ENCODE measurements around the gene ESPL1. TPM values are rescaled to one million over a fixed set of nuclear protein-coding genes. Genes with fewer than 3 reads are reported as not detected.
A peak's percentile ranks its signal among the peaks of the same experiment; 100 is the strongest.

The ESPL1 gene
- total RNA-seq, 1 donor = 6.5 TPM

DNA sequence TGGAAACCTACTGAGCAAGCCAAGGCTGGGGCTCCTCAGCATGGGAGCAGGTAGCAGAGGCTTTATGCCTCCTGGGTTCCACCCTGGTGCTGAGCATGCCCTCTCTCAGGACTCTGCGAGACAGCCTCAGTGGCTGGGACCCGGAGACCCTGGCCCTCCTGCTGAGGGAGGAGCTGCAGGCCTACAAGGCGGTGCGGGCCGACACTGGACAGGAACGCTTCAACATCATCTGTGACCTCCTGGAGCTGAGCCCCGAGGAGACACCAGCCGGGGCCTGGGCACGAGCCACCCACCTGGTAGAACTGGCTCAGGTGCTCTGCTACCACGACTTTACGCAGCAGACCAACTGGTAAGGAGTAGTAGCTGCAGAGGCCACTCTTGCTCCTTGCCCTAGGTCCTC is 8.4 kb downstream of the ESPL1 start:
- DNase-seq (ENCODE audit: low read depth) = no peak
- no peak overlapping the region for H3K4me3 ChIP-seq (ENCODE audit: low read depth, low read length)
- TF ChIP-seq, protein P1, sequence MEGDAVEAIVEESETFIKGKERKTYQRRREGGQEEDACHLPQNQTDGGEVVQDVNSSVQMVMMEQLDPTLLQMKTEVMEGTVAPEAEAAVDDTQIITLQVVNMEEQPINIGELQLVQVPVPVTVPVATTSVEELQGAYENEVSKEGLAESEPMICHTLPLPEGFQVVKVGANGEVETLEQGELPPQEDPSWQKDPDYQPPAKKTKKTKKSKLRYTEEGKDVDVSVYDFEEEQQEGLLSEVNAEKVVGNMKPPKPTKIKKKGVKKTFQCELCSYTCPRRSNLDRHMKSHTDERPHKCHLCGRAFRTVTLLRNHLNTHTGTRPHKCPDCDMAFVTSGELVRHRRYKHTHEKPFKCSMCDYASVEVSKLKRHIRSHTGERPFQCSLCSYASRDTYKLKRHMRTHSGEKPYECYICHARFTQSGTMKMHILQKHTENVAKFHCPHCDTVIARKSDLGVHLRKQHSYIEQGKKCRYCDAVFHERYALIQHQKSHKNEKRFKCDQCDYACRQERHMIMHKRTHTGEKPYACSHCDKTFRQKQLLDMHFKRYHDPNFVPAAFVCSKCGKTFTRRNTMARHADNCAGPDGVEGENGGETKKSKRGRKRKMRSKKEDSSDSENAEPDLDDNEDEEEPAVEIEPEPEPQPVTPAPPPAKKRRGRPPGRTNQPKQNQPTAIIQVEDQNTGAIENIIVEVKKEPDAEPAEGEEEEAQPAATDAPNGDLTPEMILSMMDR (IDR thresholded peaks at IDR 0.05; ENCODE audit: insufficient read depth, low read depth, low read length) = no peak

DNA sequence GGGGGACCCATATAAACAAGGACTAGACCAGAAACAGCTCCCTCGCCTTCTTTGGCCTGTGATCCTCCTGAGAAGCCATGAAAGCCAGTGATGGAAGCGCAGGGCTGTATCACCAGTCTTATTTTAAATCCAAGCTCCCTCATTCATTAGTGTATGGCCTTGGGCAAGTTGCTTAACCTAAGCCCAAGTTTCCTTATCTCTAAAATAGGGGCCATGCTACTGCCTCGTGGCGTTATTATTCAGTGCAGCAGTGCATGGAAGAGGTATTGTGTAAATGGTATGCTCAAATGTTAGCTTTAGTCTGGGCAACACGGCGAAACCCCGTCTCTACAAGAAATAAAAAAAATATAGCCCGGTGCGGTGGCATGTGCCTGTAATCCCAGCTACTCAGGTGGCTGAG is 9.9 kb downstream of the ESPL1 start:
- DNase-seq (ENCODE audit: low read depth) = no peak
- H3K4me3 ChIP-seq (ENCODE audit: low read depth, low read length) = no peak overlapping the region
- TF ChIP-seq, protein P1 (IDR thresholded peaks at IDR 0.05; ENCODE audit: insufficient read depth, low read depth, low read length) = no peak

DNA sequence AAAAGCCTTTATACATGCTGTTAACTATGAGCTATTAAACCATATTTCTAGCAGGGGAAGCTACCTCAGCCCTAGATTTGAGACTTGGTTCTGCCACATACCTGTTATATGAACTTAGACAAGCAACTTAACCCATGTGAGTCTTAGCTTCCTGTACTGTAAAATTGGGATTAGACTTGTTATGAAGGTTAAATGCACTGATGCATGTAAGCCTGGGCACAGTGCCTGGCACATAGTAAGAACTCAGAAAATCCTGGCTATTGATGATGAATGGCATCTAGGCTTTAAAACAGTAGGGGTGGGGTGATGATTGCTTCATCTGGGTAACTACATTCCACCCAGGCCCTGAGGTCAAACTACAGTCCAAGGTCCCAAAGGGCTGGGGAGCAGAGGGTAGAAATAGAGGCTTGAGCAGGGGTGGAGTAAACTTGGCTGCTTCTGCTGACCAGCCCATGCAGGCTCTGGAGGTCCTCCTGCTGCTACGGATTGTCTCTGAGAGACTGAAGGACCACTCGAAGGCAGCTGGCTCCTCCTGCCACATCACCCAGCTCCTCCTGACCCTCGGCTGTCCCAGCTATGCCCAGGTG is 11.3 kb downstream of the ESPL1 start:
- DNase-seq (ENCODE audit: low read depth) = no peak
- H3K4me3 ChIP-seq (ENCODE audit: low read depth, low read length) = no peak overlapping the region
- TF ChIP-seq, protein P1 (IDR thresholded peaks at IDR 0.05; ENCODE audit: insufficient read depth, low read depth, low read length) = no peak

DNA sequence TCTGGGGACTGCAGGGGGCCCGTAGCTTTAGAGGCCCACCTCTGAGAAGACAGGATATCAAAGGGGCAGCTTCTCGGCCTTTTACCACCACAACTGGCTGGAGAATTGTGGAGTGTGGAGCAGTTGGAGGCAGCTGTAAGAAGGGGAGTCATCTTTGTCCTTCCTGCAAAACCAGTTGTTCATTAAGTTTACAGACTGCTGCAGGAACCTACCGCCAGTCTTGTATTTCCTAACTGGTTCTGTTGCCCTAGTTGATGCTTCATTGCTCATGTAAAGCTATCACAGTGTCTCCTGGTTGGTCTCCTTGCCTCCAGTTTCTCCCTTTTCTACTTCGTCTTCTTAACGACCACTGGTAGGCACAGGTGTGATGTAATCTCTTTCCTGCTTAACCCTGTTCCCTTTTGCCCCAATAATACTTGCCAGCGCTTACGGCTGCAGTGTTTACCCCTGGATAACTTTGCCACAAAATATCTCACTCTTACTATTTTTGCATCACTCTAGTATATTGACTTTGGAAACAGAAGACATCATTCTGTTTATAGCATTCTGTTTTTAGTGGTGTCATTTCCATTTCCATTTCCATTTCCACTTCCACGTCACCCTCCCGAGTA is 11.9 kb downstream of the ESPL1 start:
- TF ChIP-seq, protein P1 (IDR thresholded peaks at IDR 0.05; ENCODE audit: insufficient read depth, low read depth, low read length) = no peak
- DNase-seq (ENCODE audit: low read depth) = no peak
- H3K4me3 ChIP-seq (ENCODE audit: low read depth, low read length) = no peak overlapping the region

DNA sequence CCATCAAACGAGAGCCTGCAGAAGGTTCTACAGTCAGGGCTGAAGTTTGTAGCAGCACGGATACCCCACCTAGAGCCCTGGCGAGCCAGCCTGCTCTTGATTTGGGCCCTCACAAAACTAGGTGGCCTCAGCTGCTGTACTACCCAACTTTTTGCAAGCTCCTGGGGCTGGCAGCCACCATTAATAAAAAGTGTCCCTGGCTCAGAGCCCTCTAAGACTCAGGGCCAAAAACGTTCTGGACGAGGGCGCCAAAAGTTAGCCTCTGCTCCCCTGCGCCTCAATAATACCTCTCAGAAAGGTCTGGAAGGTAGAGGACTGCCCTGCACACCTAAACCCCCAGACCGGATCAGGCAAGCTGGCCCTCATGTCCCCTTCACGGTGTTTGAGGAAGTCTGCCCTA is 18.3 kb downstream of the ESPL1 start:
- no peak for DNase-seq (ENCODE audit: low read depth)
- TF ChIP-seq, protein P1 (IDR thresholded peaks at IDR 0.05; ENCODE audit: insufficient read depth, low read depth, low read length) = no peak

DNA sequence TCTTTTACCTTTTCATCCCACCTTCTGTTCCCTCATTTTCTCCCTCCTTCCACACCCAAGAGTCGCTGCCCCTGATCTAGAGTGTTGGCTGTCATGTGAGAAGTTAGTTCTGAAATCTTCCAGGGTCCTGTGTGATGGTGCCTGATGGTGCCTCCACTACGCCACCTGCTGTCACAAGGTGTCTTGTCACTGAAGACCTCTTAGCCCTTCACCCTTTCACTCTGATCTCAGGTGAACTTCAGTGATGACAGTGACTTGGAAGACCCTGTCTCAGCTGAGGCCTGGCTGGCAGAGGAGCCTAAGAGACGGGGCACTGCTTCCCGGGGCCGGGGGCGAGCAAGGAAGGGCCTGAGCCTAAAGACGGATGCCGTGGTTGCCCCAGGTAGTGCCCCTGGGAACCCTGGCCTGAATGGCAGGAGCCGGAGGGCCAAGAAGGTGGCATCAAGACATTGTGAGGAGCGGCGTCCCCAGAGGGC is 19.7 kb downstream of the ESPL1 start:
- TF ChIP-seq, protein P1 (IDR thresholded peaks at IDR 0.05; ENCODE audit: insufficient read depth, low read depth, low read length) = peak; percentile 73
- DNase-seq (ENCODE audit: low read depth) = peak; percentile 67
- H3K4me3 ChIP-seq (ENCODE audit: low read depth, low read length) = no peak overlapping the region

More for the DNA sequence above, 18.3 kb downstream of the ESPL1 start:
- no peak overlapping the region for H3K4me3 ChIP-seq (ENCODE audit: low read depth, low read length)
